ENCODE results near the gene RHBDF2. TPM values are rescaled to one million over a fixed set of nuclear protein-coding genes. Genes with fewer than 3 reads are reported as not detected.

Gene RHBDF2
- total RNA-seq, result 4.9 and 5.4 TPM in 2 replicates

DNA sequence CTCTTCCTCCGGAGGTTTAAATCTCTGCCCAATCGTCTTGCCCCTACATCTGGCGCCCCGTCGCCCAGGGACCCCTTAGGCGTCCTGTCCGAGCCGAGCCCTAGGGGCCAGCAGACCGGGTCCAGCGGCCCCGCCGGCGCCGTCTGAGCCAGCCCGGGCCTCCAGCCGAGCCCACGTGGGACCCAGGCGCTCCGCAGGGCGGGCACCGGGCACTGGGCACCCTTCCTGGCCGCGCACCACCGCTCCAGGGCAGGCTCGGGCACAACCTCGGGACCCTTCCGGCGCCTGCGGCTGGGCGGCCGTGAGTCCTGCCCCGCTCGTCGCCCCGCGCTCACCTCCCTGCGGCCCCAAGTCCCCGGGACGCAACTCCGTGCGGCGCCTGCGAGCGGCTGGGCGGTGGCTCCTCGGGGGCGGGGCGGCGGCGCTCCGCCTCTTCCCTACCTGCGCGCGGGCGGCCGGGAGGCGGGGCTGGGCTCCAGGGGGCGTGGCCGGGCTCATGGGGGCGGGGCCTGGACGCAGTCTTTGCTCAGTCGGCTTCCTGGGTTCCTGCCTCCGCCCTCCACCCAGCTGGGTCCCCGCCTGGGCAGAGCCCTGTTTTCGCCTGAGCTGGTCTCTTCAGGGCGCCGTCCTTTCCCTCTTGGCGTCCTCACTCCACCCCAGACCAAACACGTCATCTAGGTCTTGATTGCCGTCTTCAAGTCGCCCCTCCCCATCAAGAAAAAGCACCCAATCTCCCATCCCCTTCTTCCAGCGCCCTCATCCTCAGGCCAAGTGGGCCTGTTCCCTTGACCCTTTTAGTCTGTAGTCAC lies at the start of gene RHBDF2:
Gene RHBDF2, minus strand, starts transcription at position 406 of the 809 bp plus-strand sequence. CDS start 19,899 bp downstream, outside the sequence.

GRCh38 chr17:76539631-76540271 lies 38.5 kb upstream of the RHBDF2 start, which contains the start of gene PRCD:
TSS of gene PRCD (plus strand) at chr17:76540044. CDS start at chr17:76540142, 98 bp downstream.

DNA sequence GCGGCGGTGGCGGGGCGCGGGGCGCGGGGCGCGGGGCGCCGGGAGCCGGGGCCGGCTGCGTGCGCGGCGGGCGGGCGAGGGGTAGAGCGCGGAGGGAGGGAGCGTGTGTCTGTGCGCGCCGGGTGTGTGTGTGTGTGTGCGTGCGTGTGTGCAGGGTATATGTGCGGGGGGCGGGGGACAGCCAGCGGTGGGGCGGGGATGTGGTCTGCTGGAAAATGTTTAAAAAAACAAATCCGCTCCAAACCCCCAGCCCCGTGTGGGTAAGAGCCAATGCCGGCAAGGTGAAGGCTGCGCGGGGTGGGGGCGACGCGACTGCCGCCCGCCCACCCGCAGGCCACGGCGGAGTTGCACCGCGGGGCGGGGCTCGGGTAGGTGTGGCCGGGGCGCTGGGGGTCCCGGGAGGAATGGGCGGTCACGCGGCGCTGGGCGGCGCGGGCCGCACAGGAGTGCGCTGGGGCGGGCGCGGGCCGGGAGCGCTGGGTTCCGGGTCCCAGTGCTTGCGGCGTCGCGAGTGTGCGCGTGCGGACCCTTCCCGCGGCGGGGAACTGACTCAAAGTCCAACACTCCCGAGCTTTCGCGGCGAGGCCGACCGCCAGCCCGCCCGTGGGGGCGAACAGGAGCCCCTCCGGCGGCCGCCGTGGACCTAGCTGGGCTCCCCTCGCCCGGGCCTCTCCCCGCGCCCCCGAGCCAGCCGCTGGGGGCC lies 36.5 kb upstream of the RHBDF2 start, which contains the start of gene CYGB:
Gene CYGB, minus strand, starts transcription at position 132 of the 703 bp plus-strand sequence. CDS start 167 bp downstream, outside the sequence.

GRCh38 chr17:76467366-76467765 lies 33.9 kb downstream of the RHBDF2 start, which contains the start of gene AANAT:
TSS of gene AANAT (plus strand) at chr17:76467603. CDS start at chr17:76468747, 1,144 bp downstream.

GRCh38 chr17:76452660-76453430 lies 48.4 kb downstream of the RHBDF2 start, which contains the start of gene UBE2O:
TSS of gene UBE2O (minus strand) at chr17:76453152. CDS start at chr17:76453141, 11 bp downstream.

Other genes with a start within 250 kb of the RHBDF2 start
- 2.7 and 4.6 TPM in 2 replicates for gene UBALD2, start 236.1 kb downstream of the RHBDF2 start, total RNA-seq
- gene QRICH2, start 193.1 kb downstream of the RHBDF2 start, total RNA-seq, result 3.0 and 6.2 TPM in 2 replicates
- 36.4 and 38.2 TPM in 2 replicates for gene PRPSAP1, start 147.5 kb downstream of the RHBDF2 start, total RNA-seq
- gene SPHK1, start 116.8 kb downstream of the RHBDF2 start, total RNA-seq, result 73.4 and 79.2 TPM in 2 replicates
- gene UBE2O, start 48.3 kb downstream of the RHBDF2 start, total RNA-seq, result 23.1 and 24.7 TPM in 2 replicates
- not detected in 2 replicates for gene AANAT, start 33.8 kb downstream of the RHBDF2 start, total RNA-seq
- gene CYGB, start 36.3 kb upstream of the RHBDF2 start, total RNA-seq, result 9.5 and 18.1 TPM in 2 replicates
- 2.4 and 5.2 TPM in 2 replicates for gene PRCD, start 38.6 kb upstream of the RHBDF2 start, total RNA-seq
- gene ST6GALNAC2, start 84.4 kb upstream of the RHBDF2 start, total RNA-seq, result 0.89 and 1.4 TPM in 2 replicates
- not detected in 2 replicates for gene ST6GALNAC1, start 142.3 kb upstream of the RHBDF2 start, total RNA-seq
- gene MXRA7, start 209.5 kb upstream of the RHBDF2 start, total RNA-seq, result 137 and 200 TPM in 2 replicates
- gene JMJD6, start 225.2 kb upstream of the RHBDF2 start, total RNA-seq, result 21.5 and 22.6 TPM in 2 replicates
- gene METTL23, start 225.4 kb upstream of the RHBDF2 start, total RNA-seq, result 22.0 and 23.4 TPM in 2 replicates
- gene SRSF2, start 235.9 kb upstream of the RHBDF2 start, total RNA-seq, result 108 and 187 TPM in 2 replicates
- 24.2 and 27.7 TPM in 2 replicates for gene MFSD11, start 236.7 kb upstream of the RHBDF2 start, total RNA-seq